GM12892 (cell line): Measurements from ENCODE around the gene ICE2.

Experiments
- DNase-seq: peaks from one replicate; pipeline ENCODE4 v3.0.0; 2011; ENCODE audit not compliant: insufficient read length
- FAIRE-seq: peaks from 2 replicates; lab custom pipeline; 2011; peaks lifted over from hg19 to GRCh38; lab: Jason Lieb, UNC
- POLR2A ChIP-seq: IDR thresholded peaks from 2 replicates; pipeline ENCODE4 v1.6.1; 2011; ENCODE audit warnings: low read depth, low read length, control low read depth
- POLR2AphosphoS5 ChIP-seq: IDR thresholded peaks from 2 replicates; pipeline ENCODE4 v1.6.1; 2011; ENCODE audit warnings: low read depth, low read length, control low read depth
- TAF1 ChIP-seq: IDR thresholded peaks from 2 replicates; pipeline ENCODE4 v1.6.1; 2011; ENCODE audit warnings: low read depth, mild to moderate bottlenecking, control low read depth, low read length, borderline replicate concordance

Gene ICE2

GRCh38 chr15:60381148-60381788, 97.7 kb downstream of the ICE2 start:
- no peak for DNase-seq
- no peak for TF ChIP-seq TAF1
- TF ChIP-seq POLR2A = no peak
- TF ChIP-seq POLR2AphosphoS5 = no peak
- FAIRE-seq = no peak

- TF ChIP-seq TAF1 (no peak), POLR2A (no peak)
- no peak for DNase-seq
- FAIRE-seq = no peak
These were observed 99.2 kb downstream of the ICE2 start for GRCh38 chr15:60379525-60380274.

GRCh38 chr15:60379185-60379524, 99.8 kb downstream of the ICE2 start:
- no peak for FAIRE-seq
- DNase-seq = no peak
- TF ChIP-seq TAF1 (no peak), POLR2A (no peak), POLR2AphosphoS5 (no peak)

GRCh38 chr15:60376677-60377095, 102.3 kb downstream of the ICE2 start:
- no peak for TF ChIP-seq TAF1
- TF ChIP-seq POLR2AphosphoS5 = no peak
- no peak for TF ChIP-seq POLR2A
- FAIRE-seq (no peak), DNase-seq (no peak)

- TF ChIP-seq POLR2AphosphoS5 (no peak), TAF1 (no peak), POLR2A (no peak)
- no peak for FAIRE-seq
These were observed 103.6 kb downstream of the ICE2 start for GRCh38 chr15:60375306-60375705.

GRCh38 chr15:60374628-60375081, 104.3 kb downstream of the ICE2 start:
- no peak for DNase-seq
- TF ChIP-seq TAF1 (no peak), POLR2AphosphoS5 (no peak), POLR2A (no peak)
- FAIRE-seq = no peak

More at GRCh38 chr15:60375306-60375705, 103.6 kb downstream of the ICE2 start:
- no peak for DNase-seq

- TF ChIP-seq POLR2A (no peak), TAF1 (no peak), POLR2AphosphoS5 (no peak)
- DNase-seq = no peak
- no peak for FAIRE-seq
These were observed 104.7 kb downstream of the ICE2 start for GRCh38 chr15:60374209-60374608.

- DNase-seq = no peak
- no peak for TF ChIP-seq TAF1
- TF ChIP-seq POLR2AphosphoS5 = no peak
- TF ChIP-seq POLR2A = no peak
- no peak for FAIRE-seq
These were observed 105.2 kb downstream of the ICE2 start for GRCh38 chr15:60373745-60374144.

- no peak for FAIRE-seq
- no peak for DNase-seq
- no peak for TF ChIP-seq POLR2AphosphoS5
- no peak for TF ChIP-seq TAF1
- TF ChIP-seq POLR2A = no peak
These were observed 105.6 kb downstream of the ICE2 start for GRCh38 chr15:60373327-60373726.

GRCh38 chr15:60372756-60373155, 106.2 kb downstream of the ICE2 start:
- DNase-seq (no peak), FAIRE-seq (no peak)
- TF ChIP-seq POLR2AphosphoS5 = no peak

- FAIRE-seq (no peak), DNase-seq (no peak)
- TF ChIP-seq TAF1 (no peak), POLR2A (no peak), POLR2AphosphoS5 (no peak)
These were observed 106.7 kb downstream of the ICE2 start for GRCh38 chr15:60372227-60372626.
